Measurements from ENCODE around the gene RSPRY1. TPM values are rescaled to one million over a fixed set of nuclear protein-coding genes. Genes with fewer than 3 reads are reported as not detected.
A peak's percentile ranks its signal among the peaks of the same experiment; 100 is the strongest.

Gene RSPRY1
- total RNA-seq, 2 experiments from 2014 or later, result 32.2 to 34.2 TPM

DNA sequence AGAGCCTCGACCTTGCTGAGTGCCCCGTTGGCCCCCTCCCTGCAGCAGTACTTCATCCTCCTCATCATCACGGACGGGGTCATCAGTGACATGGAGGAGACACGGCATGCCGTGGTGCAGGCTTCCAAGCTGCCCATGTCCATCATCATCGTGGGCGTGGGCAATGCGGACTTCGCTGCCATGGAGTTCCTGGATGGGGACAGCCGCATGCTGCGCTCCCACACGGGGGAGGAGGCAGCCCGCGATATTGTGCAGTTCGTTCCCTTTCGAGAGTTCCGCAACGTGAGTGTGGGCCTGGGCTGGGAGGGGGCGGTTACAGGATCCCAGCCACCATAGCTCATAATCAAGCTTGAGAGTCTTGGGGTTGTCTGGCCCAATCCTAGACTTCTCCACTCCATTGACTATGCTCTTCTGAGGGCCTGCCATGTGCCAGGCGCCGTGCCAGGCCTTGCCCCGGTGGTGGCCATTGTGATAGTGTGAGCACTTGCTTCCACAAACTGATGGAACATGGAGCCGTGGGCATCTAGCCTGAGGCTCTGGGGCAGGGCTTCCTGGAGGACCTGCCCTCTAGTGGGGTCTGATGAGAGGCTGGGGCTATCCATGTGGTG, 40.0 kb upstream of the RSPRY1 start:
- Mint-ChIP-seq H3K9me3 (no peaks in the 10 kb centered on the region), H3K4me1 (peaks cover 29% of the 10 kb centered on the region), H3K36me3 (ENCODE audit: low read depth) (peaks cover 2% of the 10 kb centered on the region), H3K4me3 (no peak overlapping the region), H3K27ac (no peak overlapping the region), H3K27me3 (no peaks in the 10 kb centered on the region)
- ChIA-PET POLR2A (interaction anchor here (0.6 kb wide), 1 partner anchor 292 kb away, joined by 4 read pairs; no protein-coding TSS in a partner anchor), CTCF (interaction anchor here (1.0 kb wide), 1 partner anchor 53 kb away, joined by 3 read pairs; the partner anchor contains the start of gene CPNE2)
- DNase-seq, result no peak

DNA sequence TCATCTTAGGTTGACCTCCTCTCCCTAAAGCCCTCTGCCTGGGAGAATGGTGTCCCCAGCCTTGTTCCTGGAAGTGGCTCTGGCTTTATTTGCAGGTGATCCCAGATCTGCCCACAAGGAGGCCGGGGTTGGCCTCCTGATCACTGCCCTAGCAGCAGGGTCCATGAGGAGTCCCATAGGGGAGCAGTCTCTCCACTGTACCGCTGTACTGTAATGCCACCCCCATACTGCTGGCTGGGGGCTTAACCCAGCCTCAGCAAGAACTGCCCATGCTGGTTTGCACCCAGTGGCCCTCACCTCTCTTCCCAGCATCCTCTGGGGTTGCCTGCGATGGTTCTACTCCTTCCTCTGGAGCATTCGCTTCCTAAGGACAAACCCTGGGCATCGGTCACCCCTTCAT, 39.4 kb upstream of the RSPRY1 start:
- ChIA-PET POLR2A (no interaction called here), CTCF (no interaction called here)
- peaks cover 29% of the 10 kb centered on the region for H3K4me1 Mint-ChIP-seq
- no peaks in the 10 kb centered on the region for H3K27me3 Mint-ChIP-seq
- peaks cover 2% of the 10 kb centered on the region for H3K36me3 Mint-ChIP-seq (ENCODE audit: low read depth)
- no peak for DNase-seq
- peak overlapping the region; percentile 13 for H3K27ac Mint-ChIP-seq
- H3K4me3 Mint-ChIP-seq, result no peak overlapping the region
- H3K9me3 Mint-ChIP-seq, result no peaks in the 10 kb centered on the region

DNA sequence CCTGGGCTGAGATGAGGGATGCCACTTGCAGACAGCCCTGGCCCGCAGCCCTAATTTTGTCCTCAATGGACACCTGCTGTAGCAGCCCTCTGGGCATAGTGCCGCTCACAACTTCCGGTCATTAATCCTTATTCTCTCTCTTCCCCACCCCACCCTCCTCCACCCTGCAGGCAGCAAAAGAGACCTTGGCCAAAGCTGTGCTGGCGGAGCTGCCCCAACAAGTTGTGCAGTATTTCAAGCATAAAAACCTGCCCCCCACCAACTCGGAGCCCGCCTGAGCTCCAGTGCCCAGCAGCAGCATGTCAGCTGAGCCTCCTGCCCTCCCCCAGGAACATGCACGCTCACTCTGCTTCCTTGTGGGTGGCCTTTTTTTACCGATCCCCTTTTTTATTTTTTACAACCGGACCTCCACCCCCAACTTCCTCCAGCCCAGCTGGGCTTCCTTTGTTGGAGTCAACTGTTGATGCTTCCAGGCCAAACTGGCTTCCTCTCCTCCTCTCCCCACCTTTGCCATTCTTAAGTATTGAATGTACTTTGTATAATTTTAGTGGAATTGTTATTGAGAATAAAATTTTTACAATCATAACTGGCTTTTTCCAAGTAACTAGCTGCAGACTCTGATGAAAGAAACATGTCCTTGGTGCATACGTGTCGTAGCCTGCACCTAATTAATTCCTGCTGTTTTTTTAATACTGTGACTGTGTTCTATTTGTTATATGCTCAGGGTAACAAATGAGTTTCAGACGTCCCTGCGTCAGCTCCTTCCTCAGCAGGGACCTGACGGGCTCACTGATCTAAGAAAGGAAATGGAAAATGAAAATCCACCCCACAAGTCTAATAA, 38.5 kb upstream of the RSPRY1 start:
- Mint-ChIP-seq H3K27ac (peak overlapping the region; percentile 72), H3K9me3 (no peaks in the 10 kb centered on the region), H3K4me3 (no peak overlapping the region), H3K4me1 (peaks cover 29% of the 10 kb centered on the region), H3K36me3 (ENCODE audit: low read depth) (peaks cover 6% of the 10 kb centered on the region), H3K27me3 (no peaks in the 10 kb centered on the region)
- ChIA-PET CTCF (interaction anchor here (0.6 to 0.7 kb wide), 2 partner anchors 27 to 266 kb away, joined by 3 to 4 read pairs; no protein-coding TSS in a partner anchor), POLR2A (no interaction called here)
- DNase-seq, result no peak

DNA sequence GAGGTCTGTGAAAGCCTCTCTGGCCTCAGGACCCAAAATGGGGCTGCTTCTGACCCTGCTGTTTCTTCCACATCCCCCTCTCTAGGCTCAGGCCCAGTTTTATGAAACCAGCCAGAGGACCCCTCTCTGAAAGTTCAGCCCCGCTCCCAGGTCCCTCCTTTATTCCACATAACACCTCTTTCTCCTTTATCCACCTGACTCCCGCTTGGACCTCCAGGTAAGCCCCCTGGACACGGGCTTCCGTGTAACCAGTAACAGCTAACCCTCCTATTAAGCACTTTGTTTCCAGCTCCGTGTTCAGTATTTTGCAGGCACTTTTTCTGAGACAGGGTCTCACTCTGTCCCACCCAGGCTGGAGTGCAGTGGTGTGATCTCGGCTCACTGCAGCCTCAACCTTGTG, 37.6 kb upstream of the RSPRY1 start:
- no peak overlapping the region for H3K4me3 Mint-ChIP-seq

DNA sequence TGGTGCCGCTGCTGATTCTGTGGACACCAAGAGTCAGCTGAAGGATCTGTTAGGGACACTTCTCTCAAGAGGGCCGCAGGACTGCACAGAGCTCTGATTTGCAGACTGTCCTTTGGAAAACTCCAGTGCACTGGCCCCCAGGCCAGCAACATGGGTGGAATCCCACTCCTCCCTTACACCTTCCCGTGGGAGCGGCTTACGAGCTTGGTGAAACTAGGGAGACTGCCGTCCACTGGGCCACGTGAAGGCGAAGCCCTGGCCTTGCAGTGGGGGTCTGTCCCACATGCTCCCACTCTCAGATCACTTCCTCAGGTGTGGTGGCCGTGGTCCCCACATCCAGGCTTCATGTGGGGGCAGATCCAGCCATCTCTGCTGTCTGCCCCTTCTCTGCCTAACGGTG, 36.7 kb upstream of the RSPRY1 start:
- no peak overlapping the region for H3K4me3 Mint-ChIP-seq
- no peak overlapping the region for H3K27ac Mint-ChIP-seq
- H3K4me1 Mint-ChIP-seq, result peaks cover 24% of the 10 kb centered on the region
- peaks cover 19% of the 10 kb centered on the region for H3K36me3 Mint-ChIP-seq (ENCODE audit: low read depth)
- no peaks in the 10 kb centered on the region for H3K9me3 Mint-ChIP-seq
- H3K27me3 Mint-ChIP-seq, result no peaks in the 10 kb centered on the region
- DNase-seq, result no peak
- POLR2A ChIA-PET, result no interaction called here
- CTCF ChIA-PET, result interaction anchor here (0.6 to 1.7 kb wide), 7 partner anchors 9 to 267 kb away, joined by 3 read pairs; no protein-coding TSS in a partner anchor

More for the DNA sequence above, 37.6 kb upstream of the RSPRY1 start:
- DNase-seq, result no peak
- H3K9me3 Mint-ChIP-seq, result no peaks in the 10 kb centered on the region
- H3K4me1 Mint-ChIP-seq, result peaks cover 24% of the 10 kb centered on the region
- POLR2A ChIA-PET, result no interaction called here
- no peaks in the 10 kb centered on the region for H3K27me3 Mint-ChIP-seq
- CTCF ChIA-PET, result interaction anchor here (1.0 to 1.5 kb wide), 4 partner anchors 13 to 268 kb away, joined by 3 read pairs; no protein-coding TSS in a partner anchor
- peaks cover 10% of the 10 kb centered on the region for H3K36me3 Mint-ChIP-seq (ENCODE audit: low read depth)
- H3K27ac Mint-ChIP-seq, result no peak overlapping the region

DNA sequence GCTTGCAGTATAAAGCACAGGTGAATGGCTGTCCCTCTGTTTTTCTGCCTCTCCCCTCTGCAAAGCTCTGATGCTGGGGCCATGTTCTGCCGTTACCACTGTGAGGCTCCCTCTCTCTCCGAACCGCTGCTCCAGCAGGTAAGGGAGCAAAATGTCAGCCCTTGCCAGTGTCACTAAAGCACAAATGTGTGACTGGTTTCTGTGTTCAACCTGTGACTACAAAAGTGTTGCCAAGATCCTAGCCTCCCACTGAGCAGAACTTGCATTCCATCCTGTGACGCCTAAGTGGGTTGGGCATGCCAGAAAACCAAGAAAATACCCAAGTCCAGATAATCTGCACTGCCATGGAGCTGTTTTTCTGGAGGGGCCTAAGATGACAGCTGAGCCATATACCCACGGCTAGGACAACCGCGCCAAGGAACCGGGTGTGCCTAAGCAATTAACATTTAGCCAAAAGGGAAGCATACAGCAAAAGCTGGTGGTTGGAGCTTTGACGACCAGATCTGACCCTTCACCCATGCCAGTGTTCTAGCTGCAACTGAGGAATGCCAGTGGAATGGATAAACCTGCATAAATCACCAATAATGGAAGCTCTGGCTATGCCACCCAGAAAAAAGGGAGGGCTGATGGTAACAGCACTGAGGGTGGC, 35.3 kb upstream of the RSPRY1 start:
- ChIA-PET POLR2A (no interaction called here), CTCF (interaction anchor here (0.8 to 2.5 kb wide), 8 partner anchors 10 to 197 kb away, joined by 3 to 8 read pairs (median 4); no protein-coding TSS in a partner anchor)
- Mint-ChIP-seq H3K4me3 (no peak overlapping the region), H3K36me3 (ENCODE audit: low read depth) (peaks cover 27% of the 10 kb centered on the region), H3K27me3 (no peaks in the 10 kb centered on the region), H3K4me1 (peaks cover 33% of the 10 kb centered on the region), H3K27ac (no peak overlapping the region), H3K9me3 (no peaks in the 10 kb centered on the region)
- no peak for DNase-seq

DNA sequence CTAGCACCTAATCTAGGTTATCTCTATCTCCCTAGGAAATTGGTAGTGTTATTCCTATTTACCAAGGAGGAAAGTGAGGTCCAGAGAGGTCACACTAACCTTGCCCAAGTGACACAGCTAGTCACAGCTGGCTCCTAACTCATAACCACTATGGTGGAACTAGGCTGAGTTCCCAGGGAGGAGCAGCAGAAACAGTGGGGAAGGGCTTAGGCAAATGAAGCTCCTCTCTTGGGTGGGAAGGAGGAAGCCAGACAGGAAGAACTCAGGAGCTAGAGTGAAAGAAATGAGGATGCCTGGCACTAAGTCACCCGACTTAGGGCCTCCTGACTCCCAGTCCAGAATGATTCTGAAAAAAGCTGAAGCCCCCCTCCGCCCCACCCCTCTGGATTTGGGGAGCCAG, 34.8 kb upstream of the RSPRY1 start:
- Mint-ChIP-seq H3K4me1 (peaks cover 39% of the 10 kb centered on the region), H3K36me3 (ENCODE audit: low read depth) (peaks cover 32% of the 10 kb centered on the region), H3K27me3 (no peaks in the 10 kb centered on the region), H3K27ac (no peak overlapping the region), H3K9me3 (no peaks in the 10 kb centered on the region), H3K4me3 (no peak overlapping the region)
- no peak for DNase-seq
- ChIA-PET POLR2A (no interaction called here), CTCF (interaction anchor here (0.8 to 2.5 kb wide), 7 partner anchors 10 to 197 kb away, joined by 3 to 8 read pairs (median 5); partner anchors contain the start of genes PSME3IP1 and RSPRY1)

DNA sequence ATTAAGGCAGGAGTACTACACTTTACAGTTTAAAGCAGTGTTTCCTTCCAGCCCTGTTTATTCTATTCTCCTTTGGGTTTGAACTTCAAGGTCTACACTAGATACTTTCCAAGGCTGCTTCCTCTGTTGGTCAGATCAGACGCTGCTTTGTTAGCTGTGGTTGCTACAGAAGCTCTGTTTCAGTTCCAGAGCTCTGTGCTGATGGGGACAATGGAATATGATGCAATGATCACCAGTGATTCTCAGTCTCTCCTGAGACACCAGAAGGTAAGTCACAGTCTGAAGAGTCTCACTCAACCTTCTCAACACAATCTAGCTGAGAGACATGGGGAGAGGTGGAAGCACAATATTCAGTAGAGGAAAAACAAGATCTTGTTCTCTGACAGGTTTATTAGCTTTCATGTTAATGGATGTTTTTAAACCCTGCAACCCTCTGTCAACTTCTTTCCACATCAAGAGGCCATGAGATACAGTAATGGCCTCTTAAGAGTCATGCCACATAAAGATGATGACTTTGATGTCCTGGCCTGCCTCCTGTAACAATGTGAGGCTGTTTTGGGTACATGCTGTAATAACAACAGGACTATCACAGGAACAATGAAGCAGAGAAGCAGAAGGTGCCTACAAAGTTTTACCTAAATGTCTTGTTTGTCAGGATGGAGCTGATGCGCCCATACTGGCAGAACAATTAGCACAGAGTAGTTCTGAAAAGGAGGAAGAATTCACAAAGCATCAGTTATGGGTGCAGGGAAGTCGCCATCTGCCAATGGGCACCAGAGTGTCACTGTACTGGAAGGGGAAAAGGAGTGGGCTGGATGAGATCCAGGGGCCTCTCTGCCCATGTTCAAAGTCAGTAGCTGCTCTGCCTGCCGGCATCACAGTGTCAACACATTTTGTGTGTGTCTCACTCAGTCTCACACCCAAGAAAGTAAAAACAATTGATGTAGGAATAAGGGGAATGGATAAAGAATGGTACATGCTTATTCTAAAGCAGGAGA, 33.7 kb upstream of the RSPRY1 start:
- no peak for DNase-seq
- no peak overlapping the region for H3K4me3 Mint-ChIP-seq
- peak overlapping the region; percentile 14 for H3K27ac Mint-ChIP-seq
- ChIA-PET CTCF (interaction anchor here (1.0 to 2.5 kb wide), 6 partner anchors 11 to 33 kb away, joined by 3 to 8 read pairs (median 6); partner anchors contain the start of genes PSME3IP1 and RSPRY1), POLR2A (no interaction called here)
- peaks cover 38% of the 10 kb centered on the region for H3K36me3 Mint-ChIP-seq (ENCODE audit: low read depth)
- no peaks in the 10 kb centered on the region for H3K9me3 Mint-ChIP-seq
- peaks cover 45% of the 10 kb centered on the region for H3K4me1 Mint-ChIP-seq
- H3K27me3 Mint-ChIP-seq, result no peaks in the 10 kb centered on the region

DNA sequence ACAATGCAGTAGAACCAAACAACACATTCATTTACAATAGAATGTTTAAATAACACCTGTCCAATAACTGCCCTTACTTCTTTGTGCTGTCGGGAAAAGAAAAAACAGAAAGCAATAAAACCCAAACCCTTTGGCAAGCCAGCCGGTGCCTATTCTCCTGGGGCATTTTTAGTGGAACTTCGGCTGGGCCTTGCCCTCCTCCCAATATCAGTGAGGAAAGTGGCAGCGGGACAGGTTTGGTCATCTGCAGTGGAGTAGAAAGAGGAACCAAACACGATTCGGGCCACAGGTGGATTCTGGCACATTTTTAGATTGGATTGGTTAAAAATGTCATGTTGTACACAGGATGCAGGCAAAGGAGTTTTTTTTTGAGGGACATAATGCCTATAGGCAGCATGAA, 32.3 kb upstream of the RSPRY1 start:
- Mint-ChIP-seq H3K36me3 (ENCODE audit: low read depth) (peaks cover 46% of the 10 kb centered on the region), H3K9me3 (no peaks in the 10 kb centered on the region), H3K27me3 (no peaks in the 10 kb centered on the region), H3K4me3 (no peak overlapping the region), H3K27ac (no peak overlapping the region), H3K4me1 (peaks cover 36% of the 10 kb centered on the region)
- DNase-seq, result no peak
- ChIA-PET POLR2A (no interaction called here), CTCF (interaction anchor here (1.1 to 2.1 kb wide), 3 partner anchors 9 to 35 kb away, joined by 3 to 6 read pairs (median 5); no protein-coding TSS in a partner anchor)

DNA sequence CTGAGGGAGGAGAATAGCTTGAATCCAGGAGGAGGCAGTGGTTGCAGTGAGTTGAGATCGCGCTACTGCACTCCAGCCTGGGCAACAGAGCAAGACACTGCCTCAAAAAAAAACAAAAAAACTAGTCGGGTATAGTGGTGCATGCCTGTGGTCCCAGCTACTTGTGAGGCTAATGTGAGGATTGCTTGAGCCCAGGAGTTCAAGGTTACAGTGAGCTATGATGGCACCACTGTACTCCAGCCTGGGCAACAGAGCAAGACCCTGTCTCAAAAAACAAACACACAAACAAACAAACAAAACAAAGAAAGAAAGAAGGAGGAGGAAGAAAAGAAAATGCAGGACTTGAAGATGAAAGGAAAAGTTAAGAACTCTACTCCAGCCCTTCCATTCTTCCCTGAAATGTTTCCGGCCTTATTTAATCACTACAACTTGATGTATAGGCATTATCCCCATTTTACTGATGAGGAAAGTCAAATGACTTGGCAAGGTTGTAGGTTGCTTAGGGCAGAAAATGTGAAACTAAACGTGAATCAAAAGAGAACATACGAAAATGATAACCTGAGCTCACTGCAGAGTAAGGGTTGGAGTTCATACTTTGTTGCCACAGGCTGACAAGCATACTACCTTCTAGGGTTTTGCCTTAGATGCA, 30.3 kb upstream of the RSPRY1 start:
- H3K27me3 Mint-ChIP-seq, result no peaks in the 10 kb centered on the region
- CTCF ChIA-PET, result interaction anchor here (0.7 to 1.6 kb wide), 6 partner anchors 15 to 479 kb away, joined by 3 to 7 read pairs (median 3); partner anchors contain the start of gene CPNE2
- H3K36me3 Mint-ChIP-seq (ENCODE audit: low read depth), result peaks cover 58% of the 10 kb centered on the region
- peak overlapping the region; percentile 28 for H3K27ac Mint-ChIP-seq
- H3K4me1 Mint-ChIP-seq, result peaks cover 40% of the 10 kb centered on the region
- no peaks in the 10 kb centered on the region for H3K9me3 Mint-ChIP-seq
- POLR2A ChIA-PET, result interaction anchor here (0.6 kb wide), 1 partner anchor 35 kb away, joined by 3 read pairs; no protein-coding TSS in a partner anchor
- H3K4me3 Mint-ChIP-seq, result no peak overlapping the region
- DNase-seq, result no peak

DNA sequence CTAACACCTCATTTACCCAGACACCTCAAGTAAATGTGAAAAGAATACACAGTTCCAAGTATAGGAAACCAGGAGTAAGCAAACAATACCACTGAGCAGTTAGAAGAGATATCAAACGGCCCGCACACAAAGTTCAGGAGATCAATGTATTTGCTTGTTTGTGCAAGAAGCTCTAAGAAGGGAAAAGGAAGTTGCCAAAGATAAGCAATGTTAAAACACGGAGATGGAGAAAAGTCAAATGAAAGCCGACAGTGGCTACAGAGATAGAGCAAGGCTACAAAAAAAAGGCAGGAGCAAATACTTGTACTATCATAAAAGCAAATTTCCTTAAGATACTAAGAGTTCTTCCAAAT, 29.8 kb upstream of the RSPRY1 start:
- Mint-ChIP-seq H3K27me3 (no peaks in the 10 kb centered on the region), H3K9me3 (no peaks in the 10 kb centered on the region), H3K36me3 (ENCODE audit: low read depth) (peaks cover 62% of the 10 kb centered on the region), H3K4me3 (no peak overlapping the region), H3K27ac (peak overlapping the region; percentile 28), H3K4me1 (peaks cover 40% of the 10 kb centered on the region)
- POLR2A ChIA-PET, result no interaction called here
- DNase-seq, result no peak
- CTCF ChIA-PET, result interaction anchor here (0.7 to 1.6 kb wide), 4 partner anchors 22 to 72 kb away, joined by 3 to 7 read pairs (median 4); partner anchors contain the start of gene CPNE2
